Left renal pelvis (tissue), 4 donors: ENCODE data around the gene TMEM135. TPM values are rescaled to one million over a fixed set of nuclear protein-coding genes. Genes with fewer than 3 reads are reported as not detected.
"Not testable (repeated sequence)": the region's sequence is repeated elsewhere in the genome, so short reads cannot be mapped to it uniquely, and the experiment has no call there.

Experiments used
- DNase-seq, 4 donors: peaks; one replicate each; pipeline ENCODE4 v3.0.0-alpha.2; 2013; ENCODE audit warnings: low read depth in 4 of 4, low spot score in 3 of 4
- polyA plus RNA-seq, 4 donors: library from polyadenylated mRNA; unstranded; fragments of 120-200 nt; gene quantifications; one replicate each; pipeline ENCODE4 v1.2.1, GENCODE V29; 2013; ENCODE audit not compliant: insufficient read length in 4 of 4

The TMEM135 gene
- polyA plus RNA-seq, 4 donors: 33.4 to 42.3 (median 35.7) TPM

GRCh38 chr11:87072787-87073186 is 35.1 kb downstream of the TMEM135 start:
- DNase-seq: no peak

GRCh38 chr11:87076260-87076783 is 38.6 kb downstream of the TMEM135 start:
- DNase-seq: no peak

GRCh38 chr11:87076874-87077429 is 39.2 kb downstream of the TMEM135 start:
- DNase-seq: no peak

GRCh38 chr11:87081358-87081757 is 43.6 kb downstream of the TMEM135 start:
- no peak for DNase-seq

GRCh38 chr11:87082590-87082989 is 44.9 kb downstream of the TMEM135 start:
- DNase-seq: no peak

- no peak for DNase-seq
These were observed 45.3 kb downstream of the TMEM135 start for GRCh38 chr11:87083029-87083428.

DNA sequence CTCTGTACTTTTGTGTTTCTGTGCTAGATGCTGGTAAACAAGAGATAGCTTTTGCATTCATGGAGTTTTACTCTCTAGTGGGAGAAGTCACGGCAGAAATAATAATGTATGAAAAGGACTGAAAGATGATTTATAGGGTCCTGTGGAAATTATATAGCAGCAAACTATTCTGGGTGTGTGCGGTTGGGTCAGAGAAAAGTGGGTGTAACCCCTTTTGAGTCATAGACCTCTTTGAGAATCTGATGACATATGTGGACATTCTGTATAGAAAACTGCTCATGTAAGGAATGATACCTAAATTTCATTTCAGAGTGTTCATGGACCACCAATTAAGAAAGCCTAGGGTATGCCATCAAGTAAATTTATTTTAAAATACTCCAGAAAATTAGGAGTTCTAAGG is 54.4 kb downstream of the TMEM135 start:
- no peak for DNase-seq

- no peak for DNase-seq
These were observed 54.8 kb downstream of the TMEM135 start for GRCh38 chr11:87092567-87092966.

GRCh38 chr11:87097582-87097981 is 59.8 kb downstream of the TMEM135 start:
- DNase-seq: peak in 3 of 4 donors; percentile 9 to 18 (median 12)

DNA sequence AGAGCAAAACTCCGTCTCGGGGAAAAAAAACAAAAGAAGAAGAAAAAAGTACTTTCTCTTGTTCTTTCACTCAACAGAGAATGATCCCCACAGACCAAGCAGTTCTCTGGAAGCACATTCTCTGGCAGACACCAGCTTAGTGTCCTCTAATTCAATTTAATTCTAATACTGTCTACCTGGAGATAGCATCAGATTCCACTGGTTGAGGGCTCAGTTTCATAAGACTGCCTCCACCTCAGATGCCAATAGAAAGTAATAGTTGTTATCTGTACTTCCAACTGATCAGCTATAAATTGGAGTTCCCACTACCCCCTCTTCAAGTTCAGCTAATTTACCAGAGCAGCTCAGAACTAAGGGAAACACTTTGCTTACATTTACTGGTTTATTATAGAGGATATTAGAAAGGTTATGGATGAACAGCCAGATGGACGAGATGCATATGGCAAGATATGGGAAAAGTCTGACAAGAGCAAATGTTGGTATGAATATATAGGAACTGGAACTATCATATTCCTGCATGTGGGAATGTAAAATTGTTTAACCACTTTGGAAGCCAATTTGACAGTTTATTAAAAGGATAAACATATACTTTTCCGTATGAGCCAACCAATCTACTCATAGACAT is 64.3 kb downstream of the TMEM135 start:
- no peak for DNase-seq

- DNase-seq: not testable (repeated sequence)
These were observed 68.1 kb downstream of the TMEM135 start for GRCh38 chr11:87105826-87106225.

DNA sequence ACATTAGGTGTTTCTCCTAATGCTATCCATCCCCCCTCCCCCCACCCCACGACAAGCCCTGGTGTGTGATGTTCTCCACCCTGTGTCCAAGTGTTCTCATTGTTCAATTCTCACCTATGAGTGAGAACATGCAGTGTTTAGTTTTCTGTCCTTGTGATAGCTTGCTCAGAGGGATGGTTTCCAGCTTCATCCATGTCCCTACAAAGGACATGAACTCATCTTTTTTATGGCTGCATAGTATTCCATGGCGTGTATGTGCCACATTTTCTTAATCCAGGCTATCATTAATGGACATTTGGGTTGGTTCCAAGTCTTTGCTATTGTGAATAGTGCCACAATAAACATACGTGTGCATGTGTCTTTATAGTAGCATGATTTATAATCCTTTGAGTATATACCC is 69.6 kb downstream of the TMEM135 start:
- DNase-seq: not testable (repeated sequence)

GRCh38 chr11:87110443-87111131 is 72.9 kb downstream of the TMEM135 start:
- DNase-seq: no peak

DNA sequence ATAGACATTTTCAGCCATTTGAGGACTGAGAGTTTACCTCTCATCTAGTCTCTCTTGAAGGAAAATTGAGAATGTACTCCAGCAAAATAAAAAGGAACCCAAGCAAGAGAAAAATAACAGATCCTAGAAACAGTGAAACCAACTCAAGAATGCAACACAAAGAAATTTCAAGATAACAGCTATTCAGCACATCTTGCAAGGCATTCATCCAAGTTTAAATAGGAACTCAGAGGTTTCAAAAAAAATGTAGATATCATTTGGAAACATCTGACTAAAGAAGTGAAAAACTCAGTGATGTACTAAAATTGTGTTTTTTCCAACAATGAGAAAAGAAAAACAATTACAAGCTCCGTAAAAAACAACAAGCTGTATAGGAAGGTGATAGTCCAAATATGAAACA is 76.4 kb downstream of the TMEM135 start:
- DNase-seq: no peak

DNA sequence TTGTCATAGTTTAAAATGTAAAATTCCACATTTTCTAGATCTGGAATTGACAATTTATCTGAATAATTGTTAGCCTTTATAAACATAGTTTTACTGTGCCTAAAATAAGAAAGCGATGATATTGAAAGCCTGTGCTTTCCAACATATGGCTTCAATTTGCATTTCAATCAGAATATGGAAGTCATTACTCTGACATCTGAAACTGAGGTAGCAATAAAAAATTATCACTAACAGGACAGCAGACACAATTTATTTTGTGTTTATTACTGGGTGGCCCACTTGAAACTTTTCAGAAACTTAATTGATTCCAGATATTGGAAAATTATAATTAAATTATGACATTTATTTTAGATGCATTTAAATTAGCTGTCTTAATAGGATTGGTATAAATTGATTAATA is 78.5 kb downstream of the TMEM135 start:
- DNase-seq: no peak

DNA sequence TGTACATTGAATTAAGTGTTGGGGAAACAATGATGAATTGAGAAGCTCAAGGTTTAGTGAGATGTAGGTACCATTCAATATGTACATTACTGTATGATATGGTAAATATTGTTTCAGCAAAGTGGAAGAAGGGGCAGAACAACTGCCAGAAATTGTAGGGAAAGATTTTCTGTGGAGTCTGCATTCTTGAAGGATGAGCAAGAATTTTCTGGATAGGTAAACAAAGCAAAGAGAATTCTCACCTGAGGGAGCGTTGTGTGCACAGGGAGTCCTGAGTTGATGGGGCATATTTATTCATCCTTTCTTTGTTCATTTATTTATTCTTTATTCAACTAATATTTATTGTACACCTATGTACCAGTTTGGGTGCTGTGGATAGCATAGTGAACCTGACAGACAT is 83.2 kb downstream of the TMEM135 start:
- DNase-seq: no peak

DNA sequence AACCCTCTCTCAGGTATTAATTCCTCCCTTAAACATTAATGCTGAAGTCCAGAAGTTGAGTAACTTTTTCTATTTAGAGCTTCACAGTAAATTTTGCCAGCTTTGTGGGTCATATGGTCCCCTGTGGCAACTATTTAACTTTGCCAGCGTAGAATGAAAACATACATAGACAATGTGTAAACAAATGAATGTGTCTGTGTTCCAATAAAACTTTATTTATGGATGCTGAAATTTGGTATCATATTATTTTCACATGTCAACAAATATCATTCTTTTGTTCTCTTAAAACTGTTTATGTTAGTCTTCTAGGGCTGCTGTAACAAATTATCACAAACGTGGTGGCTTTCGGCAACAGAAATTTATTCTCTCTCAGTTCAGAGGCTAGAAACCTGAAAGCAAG is 85.1 kb downstream of the TMEM135 start:
- no peak for DNase-seq

DNA sequence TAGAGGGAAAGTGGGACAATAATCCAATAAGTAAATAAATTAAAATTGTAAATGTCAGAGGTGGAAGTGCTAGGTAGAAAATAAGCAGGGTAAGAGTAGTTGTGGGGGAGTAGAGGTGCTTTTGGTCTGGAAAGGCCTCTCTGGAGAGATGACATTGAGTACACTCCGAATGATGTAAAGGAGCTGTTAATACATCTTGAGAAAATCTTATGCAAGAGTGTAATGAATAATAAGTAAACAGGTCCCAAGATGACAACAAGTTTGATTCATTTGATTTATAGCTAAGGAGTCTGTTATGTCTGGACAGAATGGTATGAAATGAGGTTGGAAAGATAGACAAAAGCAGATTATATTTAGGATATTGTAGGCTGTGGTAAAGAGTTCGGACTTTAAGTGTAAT is 87.5 kb downstream of the TMEM135 start:
- DNase-seq: no peak

- no peak for DNase-seq
These were observed 89.4 kb downstream of the TMEM135 start for GRCh38 chr11:87127101-87127500.

- DNase-seq: no peak
These were observed 90.6 kb downstream of the TMEM135 start for GRCh38 chr11:87128372-87128771.

DNA sequence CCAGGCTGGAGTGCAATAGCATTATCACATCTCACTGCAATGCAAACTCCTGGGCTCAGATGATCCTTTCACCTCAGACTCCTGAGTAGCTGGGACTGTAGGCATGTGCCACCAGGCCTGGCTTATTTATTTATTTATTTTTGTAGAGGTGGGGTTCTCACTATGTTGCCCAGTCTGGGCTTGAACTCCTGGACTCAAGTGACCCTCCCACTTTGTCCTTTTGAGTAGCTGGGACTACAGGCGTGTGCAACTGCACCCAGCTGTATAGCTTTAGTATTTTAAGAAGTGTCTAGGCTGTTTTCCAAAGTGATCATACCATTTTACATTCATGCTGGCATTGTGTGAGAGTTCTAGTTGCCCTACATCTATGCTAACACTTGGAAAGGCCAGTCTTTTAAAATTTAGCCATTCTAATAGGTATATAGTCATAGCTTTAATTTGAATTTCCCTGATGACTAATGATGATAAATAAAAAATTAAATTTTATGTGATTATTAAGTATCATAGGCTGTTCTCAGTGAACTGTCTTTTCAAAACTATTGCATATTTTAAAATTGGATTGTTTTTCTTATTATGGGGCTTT is 96.9 kb downstream of the TMEM135 start:
- no peak for DNase-seq

GRCh38 chr11:87136236-87136635 is 98.5 kb downstream of the TMEM135 start:
- no peak for DNase-seq
